Neural crest cell (in vitro differentiated cells): Measurements from ENCODE around the gene CCDC85C. TPM values are rescaled to one million over a fixed set of nuclear protein-coding genes. Genes with fewer than 3 reads are reported as not detected.
A peak's percentile ranks its signal among the peaks of the same experiment; 100 is the strongest.

Experiments
- DNase-seq: peaks from one replicate; pipeline ENCODE4 v3.0.0; 2021; ENCODE audit warnings: low read depth, mixed read lengths, low spot score
- H3K27ac Mint-ChIP-seq: one replicate; pipeline ENCODE4 v1.8.0; 2021; ENCODE audit warnings: mild to moderate bottlenecking, mixed read lengths; ENCODE audit not compliant: unreplicated experiment
- H3K27me3 Mint-ChIP-seq: 2 replicates; pipeline ENCODE4 v1.8.0; 2021; ENCODE audit warnings: low read depth, mild to moderate bottlenecking, mixed read lengths
- H3K36me3 Mint-ChIP-seq: 2 replicates; pipeline ENCODE4 v1.8.0; 2021; ENCODE audit warnings: low read depth, mild to moderate bottlenecking, mixed read lengths
- H3K4me1 Mint-ChIP-seq: 2 replicates; pipeline ENCODE4 v1.8.0; 2021; ENCODE audit warnings: mixed read lengths
- H3K4me3 Mint-ChIP-seq: one replicate; pipeline ENCODE4 v1.8.0; 2021; ENCODE audit warnings: mild to moderate bottlenecking, mixed read lengths
- H3K9me3 Mint-ChIP-seq: 2 replicates; pipeline ENCODE4 v1.8.0; 2021; ENCODE audit warnings: mixed read lengths
- total RNA-seq: library from RNA; stranded (reverse); gene quantifications from 2 replicates; pipeline ENCODE4 v1.2.1, GENCODE V29; 2021
- TF ChIP-seq, protein P1 (sequence below): fragments of 200-600 bp; sonication (generic); conservative IDR thresholded peaks from 2 replicates; pipeline ENCODE4 v1.5.0; 2021; ENCODE audit warnings: antibody characterized with exemption, mild to moderate bottlenecking

The CCDC85C gene
- total RNA-seq, 1 donor from 2014 or later: 31.4 TPM

DNA sequence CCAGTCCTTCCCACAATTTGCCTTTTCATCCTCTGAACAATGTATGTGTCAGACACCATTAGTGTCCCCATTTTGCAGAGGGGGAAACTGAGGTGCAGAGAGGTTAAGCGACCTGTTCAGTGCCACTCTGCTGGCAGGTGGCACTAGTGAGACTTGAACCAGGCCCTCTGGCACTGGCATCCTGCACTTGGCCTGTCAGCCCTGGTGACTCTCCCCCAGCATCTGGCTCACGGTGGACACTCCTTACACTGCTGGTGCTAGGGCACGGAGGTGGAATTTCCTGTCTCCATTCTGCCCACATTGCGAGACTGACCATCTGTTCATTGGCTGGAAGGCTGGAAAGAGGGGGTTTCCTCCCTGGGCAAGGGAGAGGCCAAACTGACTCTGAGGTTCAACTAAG lies 74.1 kb downstream of the CCDC85C start:
- Mint-ChIP-seq H3K4me1 (peaks cover 45% of the 10 kb centered on the region), H3K36me3 (no peaks in the 10 kb centered on the region), H3K4me3 (no peak overlapping the region), H3K9me3 (no peaks in the 10 kb centered on the region), H3K27me3 (no peaks in the 10 kb centered on the region), H3K27ac (no peak overlapping the region)
- TF ChIP-seq, protein P1, sequence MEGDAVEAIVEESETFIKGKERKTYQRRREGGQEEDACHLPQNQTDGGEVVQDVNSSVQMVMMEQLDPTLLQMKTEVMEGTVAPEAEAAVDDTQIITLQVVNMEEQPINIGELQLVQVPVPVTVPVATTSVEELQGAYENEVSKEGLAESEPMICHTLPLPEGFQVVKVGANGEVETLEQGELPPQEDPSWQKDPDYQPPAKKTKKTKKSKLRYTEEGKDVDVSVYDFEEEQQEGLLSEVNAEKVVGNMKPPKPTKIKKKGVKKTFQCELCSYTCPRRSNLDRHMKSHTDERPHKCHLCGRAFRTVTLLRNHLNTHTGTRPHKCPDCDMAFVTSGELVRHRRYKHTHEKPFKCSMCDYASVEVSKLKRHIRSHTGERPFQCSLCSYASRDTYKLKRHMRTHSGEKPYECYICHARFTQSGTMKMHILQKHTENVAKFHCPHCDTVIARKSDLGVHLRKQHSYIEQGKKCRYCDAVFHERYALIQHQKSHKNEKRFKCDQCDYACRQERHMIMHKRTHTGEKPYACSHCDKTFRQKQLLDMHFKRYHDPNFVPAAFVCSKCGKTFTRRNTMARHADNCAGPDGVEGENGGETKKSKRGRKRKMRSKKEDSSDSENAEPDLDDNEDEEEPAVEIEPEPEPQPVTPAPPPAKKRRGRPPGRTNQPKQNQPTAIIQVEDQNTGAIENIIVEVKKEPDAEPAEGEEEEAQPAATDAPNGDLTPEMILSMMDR: no peak
- DNase-seq: no peak

DNA sequence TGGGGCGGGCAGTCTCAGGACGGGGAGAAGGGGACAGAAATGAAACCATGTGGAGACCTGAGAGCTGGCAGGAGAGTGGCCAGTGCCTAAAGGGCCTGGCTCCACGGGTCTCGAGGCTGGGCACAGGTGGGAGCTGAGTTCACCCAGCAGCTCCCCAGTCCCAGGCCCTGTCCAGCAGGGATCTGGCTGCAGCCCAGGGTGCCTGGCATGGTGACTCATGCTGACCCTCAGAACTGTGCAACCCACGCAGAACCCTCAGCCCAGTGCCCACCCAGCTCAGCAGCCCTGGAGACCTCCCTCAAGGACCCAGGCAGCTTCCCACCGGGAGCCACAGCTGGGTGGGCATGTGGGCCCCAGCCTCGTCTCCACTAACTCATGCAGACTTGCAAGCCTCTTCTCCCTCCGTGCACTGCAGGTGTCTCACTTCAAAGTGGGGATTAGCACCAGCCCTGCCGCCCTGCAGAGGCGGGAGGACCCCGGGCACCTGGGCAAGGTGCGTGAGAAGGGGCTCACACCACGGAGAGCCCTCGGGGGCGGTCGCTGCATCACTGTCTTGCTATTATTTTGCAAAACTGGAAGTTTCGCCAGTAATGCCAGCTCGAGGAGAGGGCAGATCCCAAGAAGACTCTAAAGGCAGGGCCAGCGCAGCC lies 76.5 kb downstream of the CCDC85C start:
- H3K27me3 Mint-ChIP-seq: no peaks in the 10 kb centered on the region
- no peaks in the 10 kb centered on the region for H3K9me3 Mint-ChIP-seq
- peak overlapping the region; percentile 12 for H3K27ac Mint-ChIP-seq
- DNase-seq: no peak
- H3K4me1 Mint-ChIP-seq: peaks cover 44% of the 10 kb centered on the region
- TF ChIP-seq, protein P1: no peak
- H3K36me3 Mint-ChIP-seq: no peaks in the 10 kb centered on the region
- no peak overlapping the region for H3K4me3 Mint-ChIP-seq

DNA sequence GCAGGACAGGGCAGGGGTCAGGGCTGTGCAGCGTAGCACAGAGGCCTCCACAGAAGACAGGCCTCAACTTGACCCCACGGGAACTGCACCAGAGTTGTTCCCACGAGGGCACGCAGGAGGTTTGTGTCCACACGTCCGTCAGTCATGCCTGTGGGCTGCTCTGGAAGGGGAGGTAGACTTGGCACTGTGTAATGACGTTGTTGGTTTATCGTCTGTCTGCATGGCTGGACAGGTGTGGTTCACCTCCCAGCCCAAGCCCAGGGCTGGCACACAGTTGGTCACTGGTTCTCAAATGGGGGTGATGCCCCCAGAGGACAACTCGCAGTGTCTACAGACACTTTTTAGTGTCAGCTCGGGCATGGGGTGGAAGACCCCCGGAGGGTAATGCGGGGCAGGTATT lies 77.0 kb downstream of the CCDC85C start:
- no peak overlapping the region for H3K4me3 Mint-ChIP-seq
- no peaks in the 10 kb centered on the region for H3K36me3 Mint-ChIP-seq
- no peaks in the 10 kb centered on the region for H3K9me3 Mint-ChIP-seq
- no peaks in the 10 kb centered on the region for H3K27me3 Mint-ChIP-seq
- TF ChIP-seq, protein P1: no peak
- no peak for DNase-seq
- H3K27ac Mint-ChIP-seq: no peak overlapping the region
- H3K4me1 Mint-ChIP-seq: peaks cover 49% of the 10 kb centered on the region

DNA sequence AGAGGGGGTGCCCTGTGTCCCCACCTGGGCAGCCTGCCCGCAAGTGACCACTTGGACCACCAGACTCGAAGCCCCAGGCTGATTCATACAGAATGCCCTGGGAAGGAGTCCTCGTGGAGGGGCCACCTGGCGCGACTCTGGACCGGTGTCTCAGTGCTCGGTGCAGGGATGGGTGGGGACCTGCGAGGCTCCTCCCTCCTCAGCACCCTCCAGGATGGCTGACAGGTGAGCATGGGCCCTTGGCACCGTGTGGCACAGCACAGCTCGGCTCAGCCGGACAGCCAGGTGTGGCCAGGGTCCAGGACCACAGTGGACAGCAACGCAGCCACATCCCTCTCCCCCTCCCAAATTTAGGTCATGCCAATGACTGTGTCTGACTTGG lies 78.3 kb downstream of the CCDC85C start:
- no peak overlapping the region for H3K4me3 Mint-ChIP-seq
- H3K27ac Mint-ChIP-seq: no peak overlapping the region
- no peaks in the 10 kb centered on the region for H3K9me3 Mint-ChIP-seq
- H3K27me3 Mint-ChIP-seq: peaks cover 3% of the 10 kb centered on the region
- H3K4me1 Mint-ChIP-seq: peaks cover 42% of the 10 kb centered on the region
- TF ChIP-seq, protein P1: no peak
- no peak for DNase-seq
- no peaks in the 10 kb centered on the region for H3K36me3 Mint-ChIP-seq

DNA sequence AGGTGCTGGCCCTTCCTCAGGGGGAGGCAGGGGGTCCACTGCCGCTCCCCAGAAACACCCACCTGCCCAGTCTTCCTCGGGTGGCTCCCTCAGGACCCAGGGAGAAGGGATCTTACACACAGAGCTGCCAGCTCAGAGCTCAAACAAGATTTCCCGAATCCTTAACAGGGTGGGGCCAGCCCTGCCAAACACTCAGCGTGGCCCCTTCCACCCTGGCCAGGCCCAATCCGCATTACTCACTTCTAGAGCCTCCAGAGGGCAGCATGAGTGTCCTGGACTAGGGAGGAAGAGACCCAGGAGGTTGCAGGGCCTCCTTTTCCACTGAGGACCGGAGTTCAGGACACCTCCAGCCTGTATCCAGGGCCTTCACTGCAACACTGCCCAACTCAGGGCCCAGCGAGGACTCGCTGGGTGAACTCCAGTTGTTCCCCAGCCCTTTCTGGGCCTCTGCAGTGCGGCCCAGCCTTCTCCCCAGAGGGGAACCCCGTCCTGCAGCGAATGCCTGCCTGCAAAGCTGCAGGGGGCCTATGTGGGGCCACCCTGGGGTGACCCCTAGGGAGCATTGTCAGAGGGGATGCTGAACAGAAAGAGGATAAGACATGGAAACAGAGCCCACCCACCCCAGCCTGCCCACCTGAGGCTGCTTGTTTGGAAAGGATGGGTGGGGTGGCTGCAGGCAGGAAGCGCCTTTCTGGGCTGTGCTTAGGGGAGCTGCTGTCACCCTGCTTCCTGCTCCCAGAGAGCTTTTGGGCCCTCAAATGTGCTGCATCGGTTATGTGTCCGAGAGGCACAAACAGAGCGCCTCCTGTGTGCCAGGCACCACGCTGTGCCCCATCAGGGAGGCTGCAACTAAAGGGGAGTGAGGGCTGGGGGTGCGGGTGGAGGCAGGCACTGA lies 79.0 kb downstream of the CCDC85C start:
- peaks cover 4% of the 10 kb centered on the region for H3K27me3 Mint-ChIP-seq
- no peak for DNase-seq
- peaks cover 36% of the 10 kb centered on the region for H3K4me1 Mint-ChIP-seq
- TF ChIP-seq, protein P1: peak; percentile 46
- H3K27ac Mint-ChIP-seq: no peak overlapping the region
- H3K4me3 Mint-ChIP-seq: no peak overlapping the region
- H3K36me3 Mint-ChIP-seq: no peaks in the 10 kb centered on the region
- H3K9me3 Mint-ChIP-seq: no peaks in the 10 kb centered on the region
